IPS DF 19.7 (cell line): ENCODE data around the gene OCLN.
"Not testable (repeated sequence)": the region's sequence is repeated elsewhere in the genome, so short reads cannot be mapped to it uniquely, and the experiment has no call there.

ENCODE experiments used
- DNase-seq: peaks from one replicate; pipeline ENCODE4 v3.0.0-alpha.2; 2013; ENCODE audit warnings: low read depth, low spot score

OCLN gene

DNA sequence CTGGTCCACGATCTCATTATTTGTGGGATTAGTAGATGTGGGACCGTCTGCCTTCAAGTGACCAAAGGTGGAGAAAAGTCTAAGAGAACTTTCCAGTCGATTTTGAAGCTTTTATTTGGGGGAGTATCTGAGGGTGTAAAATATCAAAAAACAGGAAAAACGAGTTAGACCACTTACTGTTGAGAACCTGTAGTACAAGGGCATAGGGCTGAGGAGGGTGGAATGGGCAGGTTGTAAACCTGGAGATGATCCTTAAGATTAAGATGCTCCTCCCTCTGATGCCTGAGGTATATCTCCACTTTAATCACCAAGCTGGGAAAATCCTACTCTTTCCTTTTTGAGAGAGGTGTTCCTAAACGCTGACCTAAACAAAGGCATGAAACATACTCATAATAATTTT is 35.4 kb downstream of the OCLN start:
- peak; percentile 25 for DNase-seq

DNA sequence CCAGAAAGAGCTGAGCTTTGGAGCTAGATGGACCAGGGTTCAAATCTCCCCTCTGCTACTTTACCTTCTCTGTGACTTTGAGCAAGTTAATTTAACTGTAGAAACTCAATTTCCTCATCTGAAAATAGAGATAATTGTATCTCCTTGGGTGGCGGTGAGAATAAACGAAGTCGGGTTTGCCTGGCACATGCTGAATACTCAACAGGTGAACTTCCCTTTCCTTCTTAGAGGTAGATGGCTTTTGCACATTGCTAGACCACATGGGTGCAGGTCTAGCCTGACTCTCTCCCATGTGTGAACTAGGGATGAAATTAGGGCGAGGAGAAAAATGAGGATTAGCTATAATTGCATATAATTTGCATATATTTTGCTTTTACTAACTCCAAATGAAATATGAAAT is 36.0 kb downstream of the OCLN start:
- no peak for DNase-seq

DNA sequence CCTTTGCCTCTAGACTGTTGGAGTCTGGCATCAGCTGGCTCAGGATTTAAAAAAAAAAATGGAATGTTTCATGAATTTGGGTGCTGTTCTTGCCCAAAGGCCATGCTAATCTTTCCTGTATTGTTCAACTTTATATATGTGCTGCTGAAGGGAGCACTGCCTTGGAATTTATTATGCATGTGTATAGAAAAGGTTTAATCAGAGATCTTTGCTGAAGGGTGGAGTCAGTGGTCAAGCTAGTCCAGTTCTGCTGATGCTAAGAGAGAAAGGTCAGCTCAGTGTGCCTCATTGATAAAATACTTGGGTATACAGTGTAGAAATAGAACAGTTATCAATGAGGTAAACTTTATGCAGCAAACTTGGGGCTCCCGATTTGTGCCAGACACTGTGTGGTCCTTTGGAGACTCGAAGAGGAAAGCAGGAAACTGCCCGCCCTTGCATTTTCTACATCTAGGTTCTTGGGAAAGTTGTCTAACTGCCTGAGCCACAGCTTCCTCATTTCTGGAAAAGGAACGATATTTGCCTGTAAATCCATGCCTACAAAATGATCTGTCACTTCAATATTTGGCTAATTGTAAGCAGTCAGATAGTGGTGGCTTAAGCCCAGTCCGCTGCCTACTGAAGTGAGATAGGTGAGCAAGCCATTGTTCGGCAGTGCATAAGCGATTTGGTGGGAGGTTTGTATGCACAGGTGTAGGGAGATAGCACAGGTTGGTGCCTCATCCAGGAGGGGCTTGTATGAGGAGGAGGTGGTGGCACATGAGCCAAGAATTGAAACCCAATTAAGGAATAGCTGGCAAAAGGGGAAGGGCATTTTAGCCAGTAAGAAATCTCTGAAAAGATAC is 38.2 kb downstream of the OCLN start:
- no peak for DNase-seq

DNA sequence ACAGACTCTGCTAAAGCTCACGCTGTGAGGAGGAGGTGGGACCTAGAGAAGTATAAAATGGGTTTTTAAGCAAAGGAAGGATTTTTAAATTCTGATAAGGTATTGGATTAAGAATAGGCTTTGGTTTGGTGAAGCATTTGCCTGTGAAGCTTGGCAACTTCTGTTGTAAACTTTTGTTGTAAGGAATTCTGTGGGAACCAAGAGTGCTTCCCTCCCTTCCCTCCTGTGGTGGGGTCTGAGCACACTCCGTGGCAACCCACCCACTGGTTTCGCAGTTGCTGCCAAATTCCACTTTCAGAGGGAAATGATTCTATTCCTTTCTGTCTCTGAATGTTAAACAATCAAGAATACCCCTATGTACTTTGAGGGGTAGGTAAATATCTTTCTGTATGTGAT is 38.8 kb downstream of the OCLN start:
- DNase-seq, result no peak

DNA sequence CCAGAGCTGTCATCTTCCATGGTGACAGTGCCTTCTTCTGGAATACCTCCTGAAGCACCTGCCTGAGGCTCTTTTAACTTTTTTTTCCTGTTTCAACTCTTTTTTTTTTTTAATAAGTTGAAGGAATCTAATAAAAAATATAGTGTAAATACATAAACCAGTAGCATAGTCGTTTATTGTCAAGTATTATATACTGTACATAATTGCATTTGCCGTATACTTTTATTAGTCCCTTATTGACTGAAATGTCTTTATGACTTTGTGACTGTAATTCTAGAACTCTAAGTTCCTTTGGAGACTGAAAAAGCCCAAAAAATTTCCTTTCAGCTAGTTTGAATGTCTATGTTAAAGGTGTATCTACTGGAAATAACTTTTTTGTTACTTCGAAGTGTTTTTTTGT is 45.3 kb downstream of the OCLN start:
- not testable (repeated sequence) for DNase-seq

DNA sequence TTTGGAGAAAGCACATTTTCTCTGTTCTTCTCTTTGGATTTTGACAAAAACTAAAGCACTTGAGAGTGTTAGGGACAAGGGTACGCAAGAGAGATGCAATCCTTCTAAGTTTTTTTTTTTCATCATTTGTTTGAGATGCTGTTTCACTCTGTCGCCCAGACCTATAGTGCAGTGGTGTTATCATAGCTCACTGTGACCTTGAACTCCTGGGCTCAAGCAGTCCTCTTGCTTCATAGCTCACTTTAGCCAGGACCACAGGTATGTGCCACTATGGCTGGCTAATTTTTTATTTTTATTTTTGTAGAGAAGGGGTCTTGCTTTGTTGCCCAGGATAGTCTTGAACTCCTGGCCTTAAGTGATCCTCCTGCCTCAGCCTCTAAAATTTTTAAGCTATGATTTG is 46.1 kb downstream of the OCLN start:
- DNase-seq, result not testable (repeated sequence)

DNA sequence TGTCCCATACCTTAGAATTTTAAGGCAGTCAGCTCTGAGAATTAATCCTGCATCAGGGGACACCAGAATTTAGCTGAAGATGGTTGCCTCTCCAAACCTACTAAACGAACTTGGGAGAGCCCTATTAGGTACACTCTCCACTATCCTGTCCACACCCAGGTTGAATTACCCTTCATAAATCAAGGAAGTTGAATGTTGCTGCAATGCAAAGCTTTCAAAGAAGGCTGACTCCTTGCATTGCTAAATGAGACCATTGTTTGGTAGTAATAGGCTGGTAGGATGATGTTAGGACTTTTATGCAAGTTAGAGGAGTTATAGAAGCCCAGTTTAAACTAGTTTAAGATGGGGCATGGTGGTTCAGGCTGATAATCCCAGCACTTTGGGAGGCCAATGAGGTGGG is 48.8 kb downstream of the OCLN start:
- DNase-seq, result not testable (repeated sequence)

DNA sequence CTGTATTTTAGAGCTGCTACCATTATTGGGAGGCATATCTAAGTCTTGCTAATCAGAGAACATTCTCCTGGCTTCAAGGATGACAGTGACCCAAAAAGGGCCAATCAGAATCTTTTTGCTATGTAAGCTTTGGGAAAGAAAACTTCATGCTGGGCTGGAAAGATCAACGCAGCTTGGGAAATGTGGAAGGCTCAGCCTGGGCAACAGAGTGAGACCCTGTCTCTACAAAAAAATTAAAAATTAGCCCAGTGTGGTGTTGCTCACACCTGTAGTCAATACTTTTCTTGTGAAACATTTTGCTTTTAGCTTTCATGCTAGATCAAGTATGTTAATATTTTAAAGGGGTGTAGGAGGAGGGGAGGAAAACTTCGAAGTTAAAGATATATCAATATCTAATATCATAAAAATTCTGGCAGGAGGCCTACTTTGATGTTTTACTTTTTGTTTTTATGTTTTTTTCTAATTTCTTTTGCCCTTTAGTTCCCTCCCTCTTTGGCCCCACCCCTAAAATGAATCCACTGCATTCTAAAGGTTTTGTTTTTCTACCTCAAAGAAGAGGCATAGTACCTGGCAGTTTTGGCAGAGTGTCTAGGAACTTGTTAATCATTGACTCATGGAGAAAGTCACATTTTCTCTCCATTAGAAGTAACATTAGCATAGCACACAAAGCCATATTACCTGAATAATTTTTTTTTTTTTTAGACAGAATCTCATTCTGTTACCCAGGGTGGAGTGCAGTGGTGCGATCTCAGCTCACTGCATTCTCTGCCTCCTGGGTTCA is 50.4 kb downstream of the OCLN start:
- not testable (repeated sequence) for DNase-seq

DNA sequence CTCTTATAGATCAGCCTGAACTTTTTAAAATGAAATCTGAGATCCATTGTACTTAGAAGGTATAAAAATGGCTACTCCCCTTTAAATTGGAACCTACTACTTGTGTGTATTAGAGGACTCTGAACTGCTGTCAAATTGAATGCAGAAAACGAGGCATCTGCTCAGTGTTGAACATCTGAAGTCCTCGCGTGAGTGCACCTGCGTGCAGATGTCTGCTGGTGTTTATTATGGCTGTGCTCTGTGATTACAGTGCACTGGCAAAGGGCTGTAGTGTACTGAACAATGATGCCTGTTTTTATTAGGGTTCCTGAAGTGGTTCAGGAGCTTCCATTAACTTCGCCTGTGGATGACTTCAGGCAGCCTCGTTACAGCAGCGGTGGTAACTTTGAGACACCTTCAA is 52.0 kb downstream of the OCLN start:
- not testable (repeated sequence) for DNase-seq

DNA sequence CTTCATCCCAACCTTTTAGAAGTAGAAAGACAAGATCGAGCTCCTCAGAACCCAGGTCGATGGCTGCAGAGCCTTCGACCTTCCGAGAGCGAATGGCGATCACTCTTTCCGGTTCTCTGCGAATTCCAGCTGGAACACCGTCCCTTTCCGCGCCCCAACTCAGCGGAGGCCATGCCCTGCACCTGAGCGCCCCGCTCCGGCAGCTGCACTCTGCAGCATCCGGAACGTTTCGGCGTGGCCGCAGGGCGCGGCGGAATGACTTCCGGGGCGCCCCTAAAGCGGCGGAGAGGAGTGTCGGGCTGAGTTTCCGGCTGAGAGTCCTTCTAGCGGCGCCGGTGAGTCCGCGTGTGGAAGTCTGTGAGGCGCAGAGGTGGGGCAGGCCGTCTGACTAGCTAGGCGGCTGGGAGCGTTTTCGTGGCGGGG is 67.3 kb downstream of the OCLN start, which contains the start of gene GTF2H2C:
GTF2H2C (plus strand) TSS at position 284 of the 423 bp plus-strand sequence. CDS start 4,942 bp downstream, outside the sequence.
- DNase-seq, result not testable (repeated sequence)

DNA sequence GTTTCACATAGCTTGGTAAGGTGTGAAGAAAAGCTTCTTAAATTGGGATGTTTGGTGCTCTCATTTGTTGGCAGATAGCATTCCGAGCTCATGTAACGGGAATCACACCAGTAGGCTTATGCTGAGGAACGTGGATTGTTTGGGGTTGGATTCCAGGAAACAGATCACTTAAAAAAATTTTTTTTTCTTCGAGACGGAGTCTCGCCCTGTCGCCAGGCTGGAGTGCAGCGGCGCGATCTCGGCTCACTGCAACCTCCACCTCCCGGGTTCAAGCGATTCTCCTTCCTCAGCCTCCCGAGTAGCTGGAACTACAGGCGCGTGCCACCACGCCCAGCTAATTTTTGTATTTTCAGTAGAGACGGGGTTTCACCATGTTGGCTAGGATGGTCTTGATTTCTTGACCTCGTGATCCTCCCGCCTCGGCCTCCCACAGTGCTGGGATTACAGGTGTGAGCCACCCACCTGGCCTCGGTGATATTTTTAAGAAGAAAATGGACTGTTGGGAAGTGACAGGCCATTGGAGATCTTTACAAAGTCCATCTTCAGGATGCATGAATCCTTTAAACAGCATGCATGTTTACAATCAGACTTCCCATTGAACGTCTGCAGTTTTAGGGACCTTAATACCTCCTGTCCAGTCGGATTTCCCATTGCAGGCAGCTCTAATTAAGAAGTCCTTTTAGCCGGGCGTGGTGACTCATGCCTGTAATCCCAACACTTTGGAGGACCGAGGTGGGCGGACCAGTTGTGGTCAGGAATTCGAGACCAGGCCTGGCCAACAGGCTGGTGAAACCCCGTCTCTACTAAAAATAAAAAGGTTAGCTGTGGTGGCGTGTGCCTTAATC is 68.2 kb downstream of the OCLN start:
- DNase-seq, result not testable (repeated sequence)

DNA sequence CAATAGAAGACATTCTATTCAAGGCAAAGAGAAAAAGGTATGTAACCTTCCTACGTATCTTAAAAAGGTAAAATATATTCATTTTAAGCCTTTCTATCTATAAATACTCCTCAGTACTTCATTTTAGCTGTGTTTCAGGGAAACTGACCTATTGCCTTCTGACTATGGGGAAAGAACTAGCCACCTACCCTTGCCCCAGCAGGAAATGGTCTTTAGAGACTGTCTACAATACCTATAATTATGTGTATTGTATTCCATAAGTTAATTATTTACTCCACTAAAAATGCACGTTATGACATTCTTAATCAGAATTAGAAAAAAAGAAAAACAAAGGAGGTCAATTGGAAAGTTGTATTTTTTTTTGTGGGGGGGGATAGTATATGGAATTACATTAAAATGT is 73.6 kb downstream of the OCLN start:
- DNase-seq, result not testable (repeated sequence)

DNA sequence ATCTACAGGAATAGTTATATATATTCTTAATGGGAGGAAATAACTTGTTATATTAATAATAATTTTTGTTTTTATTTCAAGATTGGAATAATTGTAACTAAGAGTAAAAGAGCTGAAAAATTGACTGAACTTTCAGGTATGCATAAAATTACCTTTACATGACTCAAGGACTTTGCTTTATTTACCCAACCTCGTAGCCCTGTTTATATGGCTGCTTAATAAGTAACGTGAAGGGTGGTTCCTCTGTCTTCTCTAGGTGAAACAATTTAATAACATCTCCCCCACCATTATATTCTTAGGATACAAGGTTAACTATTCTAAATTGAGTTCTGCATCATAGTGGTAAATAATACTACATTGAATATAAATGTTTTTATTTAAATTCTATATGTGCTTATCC is 75.5 kb downstream of the OCLN start:
- DNase-seq, result not testable (repeated sequence)

DNA sequence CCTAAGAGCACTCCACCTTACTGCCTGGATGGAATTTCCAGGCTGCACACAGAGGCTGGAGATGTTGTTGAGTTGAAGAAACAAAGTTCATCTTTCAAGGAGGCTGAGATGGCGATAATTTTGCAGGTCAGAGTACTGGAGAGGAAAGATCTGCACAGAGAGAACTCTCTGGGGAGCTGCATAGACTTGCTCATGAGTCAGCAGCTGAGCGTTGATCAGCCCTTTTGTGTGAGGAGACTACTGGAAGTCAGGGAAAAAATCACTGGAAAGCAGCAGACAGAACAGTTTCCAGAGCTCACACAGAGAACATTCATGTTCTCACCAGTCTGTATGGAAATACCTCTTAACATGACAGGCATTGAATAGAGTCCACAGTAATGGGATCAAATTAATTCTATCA is 90.8 kb downstream of the OCLN start:
- DNase-seq, result not testable (repeated sequence)

DNA sequence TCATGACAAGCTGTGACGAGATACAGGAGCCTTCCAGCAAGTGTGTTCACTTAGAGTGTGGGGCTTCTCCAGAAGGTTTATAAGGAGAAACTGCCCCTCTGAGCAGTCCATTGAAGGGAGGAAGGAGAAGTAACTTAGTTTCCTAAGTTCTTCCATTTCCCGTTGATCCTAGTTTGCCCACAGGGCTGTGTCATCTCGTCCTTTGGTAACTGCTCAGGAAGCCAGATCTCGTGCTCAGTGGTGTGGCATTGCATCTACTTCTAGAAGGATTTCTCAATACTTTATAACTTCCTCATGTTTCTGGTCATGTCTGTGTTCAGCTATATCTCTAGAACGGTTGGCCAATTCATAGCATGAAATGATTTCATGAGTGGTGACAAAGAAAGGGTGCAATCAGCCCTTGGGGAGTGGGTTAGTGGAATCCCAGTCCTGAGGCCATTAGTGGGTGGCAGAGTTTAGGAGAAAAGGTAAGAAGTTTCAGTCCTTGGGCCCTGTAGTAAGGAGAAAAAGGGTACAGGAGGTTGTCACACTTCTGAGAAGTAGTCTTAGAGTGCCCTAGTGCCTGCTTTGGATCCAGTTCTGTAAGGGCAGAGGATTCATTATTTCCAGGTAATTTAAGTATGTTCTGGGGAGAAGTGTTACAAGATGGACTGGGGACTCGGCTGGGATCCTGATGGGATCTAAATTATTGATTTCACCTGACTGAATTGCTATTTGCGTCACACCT is 103.7 kb downstream of the OCLN start:
- DNase-seq, result not testable (repeated sequence)

DNA sequence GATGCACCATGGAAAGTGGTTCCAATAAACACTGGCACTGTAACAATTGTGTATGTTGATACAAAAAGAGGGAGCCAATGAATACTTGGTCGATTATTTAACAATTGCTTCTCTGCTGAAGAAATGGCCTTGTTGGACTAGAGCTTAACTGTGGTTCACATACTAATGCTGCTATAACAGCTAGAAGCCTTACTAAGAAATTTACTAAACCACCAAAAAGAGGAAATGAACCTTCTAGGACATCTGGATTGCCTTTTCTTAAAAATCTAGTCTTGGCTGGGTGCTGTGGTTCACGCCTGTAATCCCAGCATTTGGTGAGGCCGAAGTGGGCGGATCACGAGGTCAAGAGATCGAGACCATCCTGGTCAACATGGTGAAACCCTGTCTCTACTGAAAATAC is 109.4 kb downstream of the OCLN start:
- DNase-seq, result not testable (repeated sequence)

DNA sequence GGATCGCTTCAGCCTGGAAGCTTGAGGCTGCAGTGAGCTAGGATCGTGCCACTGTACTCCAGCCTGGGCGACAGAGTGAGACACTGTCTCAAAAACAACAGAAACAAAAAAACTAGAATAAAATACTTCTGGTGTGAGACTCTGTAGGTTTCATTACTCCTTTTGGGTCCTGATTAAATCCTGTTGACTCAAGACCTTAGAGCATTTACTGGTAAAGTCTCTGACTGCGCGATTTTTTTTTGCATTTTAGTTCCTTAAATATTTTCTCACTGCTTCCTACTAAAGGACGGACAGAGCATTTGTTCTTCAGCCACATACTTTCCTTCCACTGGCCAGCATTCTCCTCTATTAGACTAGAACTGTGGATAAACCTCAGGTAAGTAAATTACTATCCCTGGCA is 114.2 kb downstream of the OCLN start:
- DNase-seq, result not testable (repeated sequence)
